Activated CD8-positive, alpha-beta T cell treated with anti-CD3 and anti-CD28 coated beads for 36 hours (primary cell): Measurements from ENCODE around the gene CPSF7. TPM values are rescaled to one million over a fixed set of nuclear protein-coding genes. Genes with fewer than 3 reads are reported as not detected.

Source experiments
- ATAC-seq: fragments of 200-7000 bp; cut with Tn5 transposase; one replicate; pipeline ENCODE4 v1.10.0; 2021; ENCODE audit warnings: mild to moderate bottlenecking, moderate library complexity
- CTCF ChIA-PET: fragments of 350-600 bp; sonication (Branson Sonifier 250); formaldehyde crosslinking; loops from one replicate; lab custom pipeline; 2021; ENCODE audit warnings: antibody characterized with exemption; lab: Charles Lee
- POLR2A ChIA-PET: fragments of 350-600 bp; sonication (Branson Sonifier 250); formaldehyde crosslinking; loops from one replicate; lab custom pipeline; 2021; ENCODE audit warnings: antibody characterized with exemption; lab: Charles Lee
- DNase-seq: peaks from one replicate; pipeline ENCODE4 v3.0.0-alpha.2; 2020
- H3K27ac Mint-ChIP-seq: one replicate; pipeline ENCODE4 v1.8.0; 2021; ENCODE audit warnings: mild to moderate bottlenecking, mixed read lengths
- H3K27me3 Mint-ChIP-seq: one replicate; pipeline ENCODE4 v1.8.0; 2021; ENCODE audit warnings: mixed read lengths
- H3K36me3 Mint-ChIP-seq: one replicate; pipeline ENCODE4 v1.8.0; 2021; ENCODE audit warnings: low read depth, mixed read lengths
- H3K4me1 Mint-ChIP-seq: one replicate; pipeline ENCODE4 v1.8.0; 2021; ENCODE audit warnings: low read depth, mixed read lengths
- H3K4me3 Mint-ChIP-seq: one replicate; pipeline ENCODE4 v1.8.0; 2021; ENCODE audit warnings: mild to moderate bottlenecking, moderate library complexity, mixed read lengths
- H3K9me3 Mint-ChIP-seq: one replicate; pipeline ENCODE4 v1.8.0; 2021; ENCODE audit warnings: mixed read lengths
- CTCF ChIP-seq: fragments of 200-600 bp; IDR thresholded peaks from one replicate; pipeline ENCODE4 v1.8.0; 2022; ENCODE audit warnings: antibody characterized with exemption, mild to moderate bottlenecking
- intact Hi-C: fragments of 100-400 bp; cut with micrococcal nuclease; formaldehyde crosslinking; loops from one replicate; pipeline ENCODE4 v1.10.0; 2022
- total RNA-seq, 2 experiments: library from RNA; stranded (reverse); gene quantifications; one replicate each; pipeline ENCODE4 v1.2.3, GENCODE V29; 2021

CPSF7 gene
- total RNA-seq, 2 experiments from 2014 or later: 98.5 to 105 TPM

GRCh38 chr11:61362542-61362875 lies 67.3 kb downstream of the CPSF7 start:
- POLR2A ChIA-PET: interaction anchor here (0.8 to 6.5 kb wide), 18 partner anchors 8 to 447 kb away, joined by 3 to 59 read pairs (median 8); partner anchors contain the start of genes CPSF7, DDB1, SDHAF2 and TKFC
- Mint-ChIP-seq H3K4me3 (peak overlapping the region; percentile 99), H3K27ac (peak overlapping the region; percentile 99), H3K4me1 (peaks cover 32% of the 10 kb centered on the region), H3K9me3 (no peaks in the 10 kb centered on the region), H3K27me3 (no peaks in the 10 kb centered on the region), H3K36me3 (peaks cover 22% of the 10 kb centered on the region)
- TF ChIP-seq CTCF: no peak
- ATAC-seq: peak; percentile 21
- intact Hi-C loops: loop anchor here (2.0 kb wide), 1 partner anchor 30 kb away; the partner anchor contains the start of genes DDB1 and TKFC
- peak; percentile 55 for DNase-seq
- CTCF ChIA-PET: interaction anchor here (1.0 to 16.8 kb wide), 9 partner anchors 9 to 83 kb away, joined by 4 to 181 read pairs (median 8); partner anchors contain the start of genes DDB1, TKFC and TMEM216

GRCh38 chr11:61361741-61362541 lies 67.8 kb downstream of the CPSF7 start, which contains the start of the genes CYB561A3 and TMEM138:
TSS of gene CYB561A3 (minus strand) at chr11:61361882. CDS start at chr11:61356713, 5,169 bp downstream.
TSS of gene TMEM138 (plus strand) at chr11:61362374. CDS start at chr11:61364391, 2,017 bp downstream.
- TF ChIP-seq CTCF: no peak
- no peaks in the 10 kb centered on the region for H3K27me3 Mint-ChIP-seq
- intact Hi-C loops: loop anchor here (2.0 kb wide), 1 partner anchor 29 kb away; the partner anchor contains the start of genes DDB1 and TKFC
- peaks cover 18% of the 10 kb centered on the region for H3K36me3 Mint-ChIP-seq
- peak within 1 kb of the TSS; percentile 99 for H3K27ac Mint-ChIP-seq
- ATAC-seq: peak; percentile 96
- peak; percentile 96 for DNase-seq
- no peaks in the 10 kb centered on the region for H3K9me3 Mint-ChIP-seq
- peaks cover 35% of the 10 kb centered on the region for H3K4me1 Mint-ChIP-seq
- ChIA-PET CTCF (interaction anchor here (1.0 to 16.8 kb wide), 9 partner anchors 9 to 84 kb away, joined by 4 to 181 read pairs (median 8); partner anchors contain the start of genes DDB1, TKFC and TMEM216), POLR2A (interaction anchor here (0.8 to 6.5 kb wide), 23 partner anchors 8 to 447 kb away, joined by 3 to 59 read pairs (median 6); partner anchors contain the start of genes CPSF7, DDB1, SDHAF2 and TKFC)
- peak within 1 kb of the TSS; percentile 99 for H3K4me3 Mint-ChIP-seq

- TF ChIP-seq CTCF: no peak
- ChIA-PET POLR2A (interaction anchor here (0.8 to 6.5 kb wide), 19 partner anchors 9 to 456 kb away, joined by 3 to 59 read pairs (median 6); partner anchors contain the start of genes CPSF7, DDB1, SDHAF2 and TKFC), CTCF (interaction anchor here (0.6 to 16.8 kb wide), 8 partner anchors 13 to 84 kb away, joined by 3 to 181 read pairs (median 8); partner anchors contain the start of genes DDB1 and TKFC)
- Mint-ChIP-seq H3K27ac (peak overlapping the region; percentile 99), H3K4me3 (peak overlapping the region; percentile 99), H3K27me3 (no peaks in the 10 kb centered on the region), H3K4me1 (peaks cover 40% of the 10 kb centered on the region), H3K36me3 (peaks cover 15% of the 10 kb centered on the region), H3K9me3 (no peaks in the 10 kb centered on the region)
- intact Hi-C loops: no loop called here
- peak; percentile 1 for ATAC-seq
- no peak for DNase-seq
Observed at GRCh38 chr11:61361237-61361740, 68.5 kb downstream of the CPSF7 start.

- DNase-seq (no peak), ATAC-seq (no peak)
- ChIA-PET CTCF (interaction anchor here (0.7 to 16.8 kb wide), 4 partner anchors 21 to 87 kb away, joined by 3 to 181 read pairs (median 45); partner anchors contain the start of genes DDB1, TKFC and VWCE), POLR2A (interaction anchor here (0.6 to 6.5 kb wide), 8 partner anchors 10 to 69 kb away, joined by 3 to 59 read pairs (median 7); partner anchors contain the start of genes CPSF7, DDB1, SDHAF2 and TKFC)
- peaks cover 15% of the 10 kb centered on the region for H3K36me3 Mint-ChIP-seq
- peaks cover 44% of the 10 kb centered on the region for H3K4me1 Mint-ChIP-seq
- TF ChIP-seq CTCF: no peak
- intact Hi-C loops: no loop called here
- H3K27me3 Mint-ChIP-seq: no peaks in the 10 kb centered on the region
- no peaks in the 10 kb centered on the region for H3K9me3 Mint-ChIP-seq
- no peak overlapping the region for H3K27ac Mint-ChIP-seq
- H3K4me3 Mint-ChIP-seq: peak overlapping the region; percentile 99
Observed at GRCh38 chr11:61359516-61359915, 70.3 kb downstream of the CPSF7 start.
